ENCODE data around the gene RCBTB1. TPM values are rescaled to one million over a fixed set of nuclear protein-coding genes. Genes with fewer than 3 reads are reported as not detected.

The RCBTB1 gene
- total RNA-seq, 1 experiment from 2014 or later: 26.1 TPM

DNA sequence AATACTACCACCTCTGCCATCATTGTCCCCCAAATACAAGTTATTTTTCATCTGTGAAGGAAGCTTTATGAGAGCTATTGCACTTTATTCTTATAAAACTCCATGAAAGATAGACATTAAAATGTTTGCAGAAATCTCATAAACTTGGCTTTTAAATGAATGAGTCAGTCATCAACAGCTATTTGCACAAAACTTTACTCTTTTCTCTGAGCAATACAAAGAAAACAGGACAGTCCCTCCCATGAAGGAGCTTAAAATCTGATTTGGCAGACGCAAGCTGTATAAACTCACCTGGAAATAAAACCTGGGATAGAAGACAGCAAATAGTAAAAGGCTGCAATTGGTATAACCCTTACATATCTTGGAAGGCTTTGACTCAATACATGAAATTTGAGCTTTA lies 16.6 kb upstream of the RCBTB1 start:
- Histone ChIP-seq H3K56ac (ENCODE audit: insufficient read length, low read depth, low read length) (no peak overlapping the region), H3K79me2 (ENCODE audit: insufficient read depth, low read length) (no peaks in the 10 kb centered on the region), H2BK15ac (ENCODE audit: low read depth, low read length) (no peak overlapping the region), H3K79me1 (ENCODE audit: insufficient read depth, low read depth, low read length, poor library complexity, severe bottlenecking) (no peaks in the 10 kb centered on the region), H2AFZ (ENCODE audit: low read length) (no peak overlapping the region), H2BK5ac (ENCODE audit: insufficient read length, low read length) (no peak overlapping the region), H3K27me3 (ENCODE audit: insufficient read depth, low read length) (no peaks in the 10 kb centered on the region), H3K4me2 (ENCODE audit: insufficient read depth, insufficient read length, low read length) (no peak overlapping the region), H4K8ac (replicated peaks; ENCODE audit: insufficient read length, low read depth, low read length) (no peak overlapping the region), H3K9me3 (ENCODE audit: control insufficient read depth, low read depth, low read length) (no peaks in the 10 kb centered on the region), H4K91ac (ENCODE audit: insufficient read length, low read depth, low read length) (no peak overlapping the region), H4K5ac (ENCODE audit: insufficient read length, low read depth, low read length) (no peak overlapping the region), H2BK20ac (ENCODE audit: low read depth, low read length, poor library complexity, severe bottlenecking) (no peak overlapping the region), H3K18ac (ENCODE audit: insufficient read length, low read depth, low read length) (no peak overlapping the region), H3K27ac (ENCODE audit: insufficient read length, low read depth, low read length) (no peak overlapping the region), H3K4ac (ENCODE audit: low read depth, low read length) (no peak overlapping the region), H3K23ac (ENCODE audit: insufficient read length, low read depth, low read length) (no peak overlapping the region), H3K4me1 (ENCODE audit: insufficient read depth, low read length) (no peaks in the 10 kb centered on the region), H2BK12ac (ENCODE audit: insufficient read length, low read depth, low read length) (no peak overlapping the region), H3K14ac (ENCODE audit: insufficient read depth, low read length) (no peak overlapping the region), H2BK120ac (ENCODE audit: low read depth, low read length, poor library complexity, severe bottlenecking) (no peak overlapping the region), H3K9ac (ENCODE audit: extremely low read depth, insufficient read length, low read length) (no peak overlapping the region), H3T11ph (ENCODE audit: low read length) (no peak overlapping the region), H4K20me1 (ENCODE audit: control insufficient read depth, insufficient read depth, insufficient read length) (no peaks in the 10 kb centered on the region), H3K23me2 (ENCODE audit: insufficient read length, low read depth, low read length, poor library complexity, severe bottlenecking) (no peaks in the 10 kb centered on the region), H2AK5ac (ENCODE audit: insufficient read length, low read length) (no peak overlapping the region)
- H3K36me3 Mint-ChIP-seq (ENCODE audit: insufficient read depth in 1 of 3, low read depth in 3 of 3): no peaks in the 10 kb centered on the region
- DNase-seq: no peak
- no peak overlapping the region for H3K4me3 Mint-ChIP-seq
- peaks cover 5 to 6% of the 10 kb centered on the region in 2 experiments; a peak in 2 of 4 replicates for H3K4me1 Mint-ChIP-seq
- WGBS (ENCODE audit: extremely low coverage, insufficient read length, low lambda C conversion rate): no CpG with 5 or more reads among the region's 1 CpG
- no peak overlapping the region; a peak in 1 of 7 replicates for H3K27ac Mint-ChIP-seq
- TF ChIP-seq, protein P1, sequence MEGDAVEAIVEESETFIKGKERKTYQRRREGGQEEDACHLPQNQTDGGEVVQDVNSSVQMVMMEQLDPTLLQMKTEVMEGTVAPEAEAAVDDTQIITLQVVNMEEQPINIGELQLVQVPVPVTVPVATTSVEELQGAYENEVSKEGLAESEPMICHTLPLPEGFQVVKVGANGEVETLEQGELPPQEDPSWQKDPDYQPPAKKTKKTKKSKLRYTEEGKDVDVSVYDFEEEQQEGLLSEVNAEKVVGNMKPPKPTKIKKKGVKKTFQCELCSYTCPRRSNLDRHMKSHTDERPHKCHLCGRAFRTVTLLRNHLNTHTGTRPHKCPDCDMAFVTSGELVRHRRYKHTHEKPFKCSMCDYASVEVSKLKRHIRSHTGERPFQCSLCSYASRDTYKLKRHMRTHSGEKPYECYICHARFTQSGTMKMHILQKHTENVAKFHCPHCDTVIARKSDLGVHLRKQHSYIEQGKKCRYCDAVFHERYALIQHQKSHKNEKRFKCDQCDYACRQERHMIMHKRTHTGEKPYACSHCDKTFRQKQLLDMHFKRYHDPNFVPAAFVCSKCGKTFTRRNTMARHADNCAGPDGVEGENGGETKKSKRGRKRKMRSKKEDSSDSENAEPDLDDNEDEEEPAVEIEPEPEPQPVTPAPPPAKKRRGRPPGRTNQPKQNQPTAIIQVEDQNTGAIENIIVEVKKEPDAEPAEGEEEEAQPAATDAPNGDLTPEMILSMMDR (conservative IDR thresholded peaks at IDR 0.05): no peak
- H3K27me3 Mint-ChIP-seq (ENCODE audit: low read depth): peaks cover 1% of the 10 kb centered on the region
- H3K9me3 Mint-ChIP-seq: no peaks in the 10 kb centered on the region

All from H9 (cell line).